Mammary epithelial cell (primary cell): ENCODE measurements around the gene PLD1.

Experiments used
- CTCF ChIP-seq, 2 donors: IDR thresholded peaks in 1 of 2; conservative IDR thresholded peaks in 1 of 2; 2 replicates each; pipeline ENCODE4 v1.5.1; 2011 to 2012; ENCODE audit warnings: inconsistent platforms in 2 of 2, low read length in 2 of 2, mild to moderate bottlenecking in 2 of 2, control low read depth in 1 of 2, low read depth in 1 of 2; ENCODE audit not compliant: insufficient read depth in 1 of 2; ENCODE audit errors: extremely low read depth in 1 of 2
- EZH2 ChIP-seq: IDR thresholded peaks from 2 replicates; pipeline ENCODE4 v1.6.1; 2012; ENCODE audit warnings: low read length, inconsistent platforms, borderline replicate concordance

GRCh38 chr3:171847595-171848259 is 37.4 kb upstream of the PLD1 start:
- TF ChIP-seq CTCF (conservative IDR thresholded peaks at IDR 0.05 in 1 of 2, IDR thresholded peaks at IDR 0.05 in 1 of 2; ENCODE audit: extremely low read depth in 1 of 2, insufficient read depth in 1 of 2, low read depth in 1 of 2, low read length in 2 of 2) = no peak
- no peak for TF ChIP-seq EZH2
